Colonic mucosa (tissue), 4 donors: ENCODE data around the gene FETUB. TPM values are rescaled to one million over a fixed set of nuclear protein-coding genes. Genes with fewer than 3 reads are reported as not detected.

Source experiments
- DNase-seq: peaks from one replicate; pipeline ENCODE4 v3.0.0-alpha.2; 2020
- H3K27ac ChIP-seq: fragments of 200-600 bp; one replicate; pipeline ENCODE4 v1.8.0; 2021
- H3K27me3 ChIP-seq: fragments of 200-600 bp; one replicate; pipeline ENCODE4 v1.8.0; 2021
- H3K36me3 ChIP-seq: fragments of 200-600 bp; one replicate; pipeline ENCODE4 v1.8.0; 2021
- H3K4me1 ChIP-seq: fragments of 200-600 bp; one replicate; pipeline ENCODE4 v1.8.0; 2021; ENCODE audit warnings: mild to moderate bottlenecking
- H3K4me3 ChIP-seq: fragments of 200-600 bp; one replicate; pipeline ENCODE4 v1.8.0; 2021
- H3K9ac ChIP-seq, 2 donors: one replicate each; pipeline ENCODE4 v1.7.0; 2013; ENCODE audit warnings: control low read depth in 2 of 2, low read depth in 2 of 2, low read length in 2 of 2
- H3K9me3 ChIP-seq: fragments of 200-600 bp; one replicate; pipeline ENCODE4 v1.8.0; 2021
- intact Hi-C: fragments of 100-400 bp; cut with DNase I; formaldehyde crosslinking; loops from one replicate; pipeline ENCODE4 v1.14.1; 2022
- total RNA-seq, 2 donors: library from RNA; stranded (reverse); fragmentation: NEBNext Ultra II Directional in 1 of 2; extraction: Animal tissue kit (Norgen Biotek cat#: 25700) in 1 of 2; gene quantifications; one replicate each; pipeline ENCODE4 v1.2.1, GENCODE V29; 2021
- TF ChIP-seq, protein P1 (sequence below): fragments of 200-600 bp; IDR thresholded peaks from one replicate; pipeline ENCODE4 v1.8.0; 2022; ENCODE audit warnings: antibody characterized with exemption, mild to moderate bottlenecking
- donor health status: healthy.
- donor health status: DM: no; HTN: no; CAD: no.
- donor health status: DM: no; HTN: no; CAD: no.

FETUB gene
- total RNA-seq, 2 donors from 2014 or later: 0.22 to 0.27 TPM

DNA sequence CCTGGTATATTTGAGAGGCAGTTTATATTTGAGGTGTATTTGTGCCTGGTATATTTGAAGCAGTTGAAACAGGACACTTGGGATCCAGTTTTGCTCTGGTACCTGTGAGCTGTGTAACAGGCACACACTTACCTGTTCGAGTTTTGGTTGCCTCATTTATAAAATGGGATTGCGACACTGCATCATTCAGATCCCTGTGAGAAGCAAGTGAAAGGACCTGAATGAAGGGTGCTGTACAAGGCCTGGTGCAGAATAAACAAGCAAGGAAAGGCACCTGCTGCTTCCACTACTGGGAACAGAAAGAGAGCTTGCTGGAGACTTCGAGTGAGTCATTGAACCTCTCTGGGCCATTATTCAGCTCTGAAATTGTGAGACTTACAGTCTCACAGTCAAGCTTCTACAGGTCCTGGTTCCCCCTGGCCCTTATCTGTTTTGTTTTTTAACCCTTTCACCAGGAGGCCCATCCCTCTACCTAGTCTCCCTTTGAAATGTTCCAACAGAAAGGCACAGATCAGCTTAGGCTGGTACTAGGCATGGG is 11.5 kb downstream of the FETUB start:
- Histone ChIP-seq H3K27me3 (no peaks in the 10 kb centered on the region), H3K27ac (no peak overlapping the region), H3K9ac (no peak overlapping the region), H3K4me3 (no peak overlapping the region), H3K36me3 (no peaks in the 10 kb centered on the region), H3K9me3 (no peaks in the 10 kb centered on the region), H3K4me1 (no peaks in the 10 kb centered on the region)
- intact Hi-C loops: no loop called here
- no peak for DNase-seq
- TF ChIP-seq, protein P1, sequence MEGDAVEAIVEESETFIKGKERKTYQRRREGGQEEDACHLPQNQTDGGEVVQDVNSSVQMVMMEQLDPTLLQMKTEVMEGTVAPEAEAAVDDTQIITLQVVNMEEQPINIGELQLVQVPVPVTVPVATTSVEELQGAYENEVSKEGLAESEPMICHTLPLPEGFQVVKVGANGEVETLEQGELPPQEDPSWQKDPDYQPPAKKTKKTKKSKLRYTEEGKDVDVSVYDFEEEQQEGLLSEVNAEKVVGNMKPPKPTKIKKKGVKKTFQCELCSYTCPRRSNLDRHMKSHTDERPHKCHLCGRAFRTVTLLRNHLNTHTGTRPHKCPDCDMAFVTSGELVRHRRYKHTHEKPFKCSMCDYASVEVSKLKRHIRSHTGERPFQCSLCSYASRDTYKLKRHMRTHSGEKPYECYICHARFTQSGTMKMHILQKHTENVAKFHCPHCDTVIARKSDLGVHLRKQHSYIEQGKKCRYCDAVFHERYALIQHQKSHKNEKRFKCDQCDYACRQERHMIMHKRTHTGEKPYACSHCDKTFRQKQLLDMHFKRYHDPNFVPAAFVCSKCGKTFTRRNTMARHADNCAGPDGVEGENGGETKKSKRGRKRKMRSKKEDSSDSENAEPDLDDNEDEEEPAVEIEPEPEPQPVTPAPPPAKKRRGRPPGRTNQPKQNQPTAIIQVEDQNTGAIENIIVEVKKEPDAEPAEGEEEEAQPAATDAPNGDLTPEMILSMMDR: no peak

DNA sequence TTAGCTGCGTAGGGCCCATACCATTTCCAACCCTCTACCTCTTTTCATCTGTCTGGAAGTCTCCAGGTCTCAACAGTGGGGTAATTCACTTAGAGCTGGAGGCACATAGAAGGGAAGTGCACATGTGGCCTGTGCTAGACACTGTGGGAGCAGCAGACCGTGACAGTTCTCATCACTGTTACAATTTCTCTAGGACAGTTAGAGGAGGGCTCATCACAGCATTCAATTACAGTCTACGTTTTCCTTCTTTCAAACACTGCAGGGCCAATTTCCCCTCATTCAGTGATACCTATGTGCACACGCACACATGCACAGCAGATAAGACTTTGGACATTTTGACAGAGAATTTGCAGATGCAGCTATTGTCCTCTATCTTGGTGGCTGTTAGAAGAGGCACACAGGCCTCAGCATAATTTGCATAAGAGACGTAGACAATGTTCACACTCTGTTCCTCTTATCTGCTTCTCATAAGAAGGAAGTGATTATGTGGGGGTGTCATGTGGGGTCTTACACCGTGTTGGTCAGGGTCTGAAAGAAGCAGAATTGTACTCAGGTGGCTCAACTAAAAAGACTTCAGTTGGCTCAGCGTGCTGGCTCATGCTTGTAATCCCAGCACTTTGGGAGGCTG is 13.0 kb downstream of the FETUB start:
- Histone ChIP-seq H3K27ac (no peak overlapping the region), H3K36me3 (no peaks in the 10 kb centered on the region), H3K4me1 (no peaks in the 10 kb centered on the region), H3K9ac (no peak overlapping the region), H3K9me3 (no peaks in the 10 kb centered on the region), H3K27me3 (no peaks in the 10 kb centered on the region), H3K4me3 (no peak overlapping the region)
- TF ChIP-seq, protein P1: no peak
- no peak for DNase-seq
- intact Hi-C loops: no loop called here

DNA sequence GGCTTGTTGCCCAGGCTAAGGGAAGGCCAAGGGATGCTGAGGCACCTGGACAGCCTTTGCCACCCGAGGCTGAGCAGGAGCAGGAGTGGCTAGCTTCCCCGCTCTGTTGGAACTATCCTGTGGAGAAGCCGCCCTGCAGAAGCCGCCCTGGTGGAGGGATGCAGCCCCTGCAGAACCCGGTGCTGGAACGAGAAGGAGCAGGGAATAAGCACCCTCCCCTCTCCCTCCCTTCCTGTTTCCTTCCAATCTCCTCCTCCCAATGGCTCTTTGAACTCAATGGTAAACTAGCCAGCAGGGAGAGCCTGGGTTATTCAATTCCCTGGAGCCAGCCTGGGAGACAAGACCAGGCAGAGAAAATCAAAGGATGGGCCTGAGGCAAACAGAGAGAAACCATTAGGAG is 13.8 kb downstream of the FETUB start:
- no peaks in the 10 kb centered on the region for H3K27me3 ChIP-seq
- no peaks in the 10 kb centered on the region for H3K4me1 ChIP-seq
- H3K4me3 ChIP-seq: no peak overlapping the region
- no peak overlapping the region for H3K9ac ChIP-seq
- TF ChIP-seq, protein P1: no peak
- no peak overlapping the region for H3K27ac ChIP-seq
- no peaks in the 10 kb centered on the region for H3K36me3 ChIP-seq
- no peaks in the 10 kb centered on the region for H3K9me3 ChIP-seq
- DNase-seq: no peak
- intact Hi-C loops: no loop called here

DNA sequence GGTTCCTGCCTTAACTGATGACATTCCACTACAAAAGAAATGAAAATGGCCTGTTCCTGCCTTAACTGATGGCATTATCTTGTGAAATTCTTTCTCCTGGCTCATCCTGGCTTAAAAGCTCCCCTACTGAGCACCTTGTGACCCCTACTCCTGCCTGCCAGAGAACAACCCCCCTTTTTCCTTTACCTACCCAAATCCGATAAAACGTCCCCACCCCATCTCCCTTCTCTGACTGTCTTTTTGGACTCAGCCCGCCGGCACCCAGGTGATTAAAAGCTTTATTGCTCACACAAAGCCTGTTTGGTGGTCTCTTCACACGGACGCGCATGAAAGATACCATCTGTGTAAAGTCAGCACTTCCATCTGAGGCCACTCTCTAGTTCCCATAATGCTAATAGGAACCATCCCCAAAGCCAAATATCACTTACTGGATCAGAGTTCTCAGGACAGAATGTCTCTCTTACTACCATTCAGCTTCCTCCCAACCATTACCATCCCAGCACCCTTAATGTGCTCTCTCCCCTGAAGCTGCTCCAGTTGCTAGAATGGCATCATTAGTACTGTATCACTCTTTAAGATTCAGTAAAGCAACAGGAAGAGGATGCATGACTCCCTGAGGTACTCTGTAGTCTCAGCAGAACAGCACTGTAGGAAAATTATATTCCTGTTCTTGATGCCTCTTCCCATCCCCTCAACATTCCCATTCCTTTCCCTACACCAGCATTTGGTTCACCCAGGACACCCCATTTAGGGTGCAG is 23.3 kb downstream of the FETUB start:
- Histone ChIP-seq H3K9ac (no peak overlapping the region), H3K27me3 (no peaks in the 10 kb centered on the region), H3K27ac (no peak overlapping the region), H3K9me3 (no peaks in the 10 kb centered on the region), H3K4me1 (no peaks in the 10 kb centered on the region), H3K4me3 (no peak overlapping the region), H3K36me3 (no peaks in the 10 kb centered on the region)
- no peak for DNase-seq
- intact Hi-C loops: no loop called here
- TF ChIP-seq, protein P1: no peak

DNA sequence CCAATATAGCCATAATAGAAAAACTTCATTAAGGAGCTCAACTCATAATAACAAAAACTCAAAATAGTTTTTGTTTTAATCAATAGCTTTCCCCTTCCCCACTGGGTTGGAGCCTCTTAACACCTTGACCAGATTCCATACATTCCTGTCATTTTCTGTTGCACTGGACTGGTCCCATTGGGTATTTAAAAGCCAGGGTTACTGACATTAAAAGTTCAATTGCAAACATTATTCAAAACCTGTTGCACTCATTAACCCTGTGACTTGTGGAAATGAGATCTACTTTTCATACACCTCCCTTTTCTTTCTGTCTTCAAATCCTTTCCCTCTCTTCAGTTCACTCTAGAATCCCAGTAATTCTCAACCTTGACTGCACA is 23.9 kb downstream of the FETUB start:
- no peak overlapping the region for H3K27ac ChIP-seq
- no peak for DNase-seq
- H3K4me1 ChIP-seq: no peaks in the 10 kb centered on the region
- TF ChIP-seq, protein P1: no peak
- H3K36me3 ChIP-seq: no peaks in the 10 kb centered on the region
- H3K9me3 ChIP-seq: no peaks in the 10 kb centered on the region
- intact Hi-C loops: no loop called here
- no peak overlapping the region for H3K9ac ChIP-seq
- H3K4me3 ChIP-seq: no peak overlapping the region
- H3K27me3 ChIP-seq: no peaks in the 10 kb centered on the region
